K562 (cell line): ENCODE measurements around the gene IFITM2. TPM values are rescaled to one million over a fixed set of nuclear protein-coding genes. Genes with fewer than 3 reads are reported as not detected.

Source experiments
- ATAC-seq: fragments of 200-7000 bp; cut with Tn5 transposase; 3 replicates; pipeline ENCODE4 v1.9.1; 2020; ENCODE audit warnings: moderate library complexity
- BruUV-seq: library from RNA; stranded (reverse); fragments of 400-500 nt; replicated peaks from 2 replicates; lab custom pipeline; 2021; lab: Mats Ljungman, UMichigan
- CTCF ChIA-PET: fragments of 300-600 bp; formaldehyde crosslinking; extraction: SDS; loops from one replicate; lab custom pipeline; 2021; ENCODE audit warnings: low intra/inter-chr PET ratio; lab: Yijun Ruan, JAX
- POLR2A ChIA-PET: fragments of 300-600, 350-650 bp; sonication (Branson Sonifier 250); formaldehyde crosslinking; extraction: SDS; loops from one replicate; lab custom pipeline; 2021; ENCODE audit warnings: antibody characterized with exemption, inconsistent platforms; lab: Yijun Ruan, JAX
- DNase-seq, 4 experiments: peaks; one replicate each; pipeline versions ENCODE4 v3.0.0 to v3.0.0-alpha.2; 2011 to 2018; ENCODE audit warnings: low spot score in 3 of 4, mixed read lengths in 3 of 4; ENCODE audit errors: extremely low read depth in 1 of 4
- FAIRE-seq: peaks from 2 replicates; lab custom pipeline; 2011; peaks lifted over from hg19 to GRCh38; lab: Jason Lieb, UNC
- H2AFZ ChIP-seq: 2 replicates; pipeline ENCODE4 v1.6.0; 2011; ENCODE audit warnings: low read depth, low read length, control low read depth, inconsistent platforms
- H3K27ac ChIP-seq: fragments of 200-600 bp; 3 replicates; pipeline ENCODE4 v1.8.0; 2011; ENCODE audit warnings: low read depth, mild to moderate bottlenecking, control low read depth, inconsistent platforms, low read length, moderate library complexity, mixed read lengths; ENCODE audit errors: extremely low read depth
- H3K27me3 ChIP-seq, 2 experiments: fragments of 300-600 bp in 1 of 2; 2 replicates in 1 of 2; 3 replicates in 1 of 2; pipeline versions ENCODE4 v1.6.0 to v1.8.0; 2011; ENCODE audit warnings: inconsistent platforms in 2 of 2, low read length in 2 of 2, mild to moderate bottlenecking in 1 of 2, mixed read lengths in 1 of 2, moderate library complexity in 1 of 2; ENCODE audit not compliant: control insufficient read depth in 2 of 2, insufficient read depth in 2 of 2
- H3K36me3 ChIP-seq: fragments of 300-600 bp; 3 replicates; pipeline ENCODE4 v1.8.0; 2011; ENCODE audit warnings: mild to moderate bottlenecking, low read length, inconsistent platforms; ENCODE audit not compliant: control insufficient read depth, insufficient read depth
- H3K4me1 ChIP-seq, 2 experiments: fragments of 200-600 bp in 1 of 2; replicated peaks in 1 of 2; 2 replicates in 1 of 2; 3 replicates in 1 of 2; pipeline versions ENCODE4 v1.5.1 to v1.8.0; 2011; ENCODE audit warnings: inconsistent platforms in 2 of 2, low read length in 2 of 2, mild to moderate bottlenecking in 1 of 2, mixed read lengths in 1 of 2, moderate library complexity in 1 of 2; ENCODE audit not compliant: control insufficient read depth in 2 of 2, insufficient read depth in 2 of 2
- H3K4me2 ChIP-seq: 2 replicates; pipeline ENCODE4 v1.6.1; 2011; ENCODE audit warnings: low read length, control low read depth, inconsistent platforms, mixed read lengths; ENCODE audit not compliant: insufficient read depth
- H3K4me3 ChIP-seq: fragments of 200-600 bp; sonication (generic), shearing (Covaris generic); 2 replicates; pipeline ENCODE4 v1.5.1; 2016; ENCODE audit warnings: control low read depth, inconsistent platforms
- H3K79me2 ChIP-seq: fragments of 200-600 bp; 3 replicates; pipeline ENCODE4 v1.8.0; 2011; ENCODE audit warnings: low read length, inconsistent platforms; ENCODE audit not compliant: control insufficient read depth, insufficient read depth
- H3K9ac ChIP-seq, 2 experiments: 2 replicates each; pipeline versions ENCODE4 v1.6.0 to v1.6.1; 2011; ENCODE audit warnings: low read depth in 2 of 2, low read length in 2 of 2, control low read depth in 1 of 2, inconsistent platforms in 1 of 2, mild to moderate bottlenecking in 1 of 2, mixed read lengths in 1 of 2; ENCODE audit not compliant: insufficient read depth in 1 of 2
- H3K9me1 ChIP-seq: one replicate; pipeline ENCODE4 v1.6.0; 2011; ENCODE audit warnings: inconsistent platforms, mild to moderate bottlenecking, low read length, moderate library complexity; ENCODE audit not compliant: control insufficient read depth, insufficient read depth
- H3K9me3 ChIP-seq: replicated peaks from 2 replicates; pipeline ENCODE4 v1.5.1; 2011; ENCODE audit warnings: low read depth, low read length, inconsistent platforms; ENCODE audit not compliant: control insufficient read depth, insufficient read depth
- H4K20me1 ChIP-seq: replicated peaks from 2 replicates; pipeline ENCODE4 v1.6.1; 2011; ENCODE audit warnings: low read length, inconsistent platforms, mixed read lengths; ENCODE audit not compliant: control insufficient read depth, insufficient read depth
- HNRNPH1 ChIP-seq: fragments of 200-400 bp; formaldehyde crosslinking; optimal IDR thresholded peaks from 2 replicates; pipeline ENCODE3; 2017; ENCODE audit warnings: low read depth, mild to moderate bottlenecking, low read length, moderate library complexity
- NCOA1 ChIP-seq: fragments of 450-650 bp; IDR thresholded peaks from 2 replicates; pipeline ENCODE4 v1.6.1; 2016; ENCODE audit warnings: low read depth
- ZNF197 ChIP-seq: fragments of 200-800 bp; sonication (Bioruptor generic); IDR thresholded peaks from 2 replicates; pipeline ENCODE4 v1.6.1; 2016; ENCODE audit warnings: low read depth, missing genetic modification characterization, missing compliant biosample characterization
- ZNF644 ChIP-seq: fragments of 200-800 bp; sonication (Bioruptor generic); IDR thresholded peaks from 2 replicates; pipeline ENCODE4 v1.6.1; 2016; ENCODE audit warnings: low read depth, missing genetic modification characterization, missing compliant biosample characterization
- WGBS: fragments of 100-300 bp; shearing (Covaris generic); methylation state at CpG from one replicate; pipeline ENCODE4 v1.1.6; 2016; ENCODE audit warnings: low coverage, mixed read lengths; ENCODE audit not compliant: insufficient coverage; ENCODE audit errors: missing lambda C conversion rate; 5-methylcytosine and 5-hydroxymethylcytosine counted together
- in situ Hi-C: fragments of 300-500 bp; cut with MboI; formaldehyde crosslinking; loops from 4 replicates; pipeline ENCODE4 v1.15.0; 2018; ENCODE audit warnings: inconsistent platforms, mixed read lengths
- intact Hi-C: fragments of 100-400 bp; cut with micrococcal nuclease; formaldehyde crosslinking; loops from 2 replicates; pipeline ENCODE4 v1.14.2; 2022
- polyA plus RNA-seq, 8 experiments: library from polyadenylated mRNA; depleted of rRNA in 4 of 8; stranded (reverse) in 5 of 8; unstranded in 3 of 8; fragments of >200 nt; fragmentation: Nextera tagmentation in 2 of 8; fragmentation: Illumina TruSeq in 1 of 8; extraction: Ambion mirVana in 2 of 8; extraction: Trizol in 1 of 8; gene quantifications; 2 replicates each; pipeline versions ENCODE4 v1.2.1 to v1.2.3, GENCODE V29; 2011 to 2014; ENCODE audit warnings: inconsistent platforms in 1 of 8, missing spikeins in 1 of 8
- total RNA-seq, 7 experiments: library from RNA; depleted of rRNA in 6 of 7; stranded (reverse); fragments of >200 nt in 6 of 7; fragmentation: Illumina TruSeq in 2 of 7; extraction: Trizol in 2 of 7; gene quantifications; 2 replicates each; pipeline versions ENCODE4 v1.2.1 to v1.2.3, GENCODE V29; 2011 to 2021; ENCODE audit warnings: low replicate concordance in 1 of 7
- TF ChIP-seq, protein P1 (sequence below): fragments of 200-600 bp; sonication (generic); IDR thresholded peaks from one replicate; pipeline ENCODE4 v1.6.1; 2012; ENCODE audit warnings: mild to moderate bottlenecking, low read depth, low read length, inconsistent platforms
- TF ChIP-seq, protein P2 (sequence below): fragments of 250-450 bp; sonication (Bioruptor Pico); IDR thresholded peaks from 2 replicates; pipeline ENCODE4 v1.9.0; 2021; ENCODE audit warnings: mild to moderate bottlenecking, inconsistent platforms

IFITM2 gene
- total and polyA plus RNA-seq, 9 of the 15 experiments (the other 6 are each of a cell fraction or from before 2014, with no cell fraction given): 52.8 to 4,872 (median 356) TPM

DNA sequence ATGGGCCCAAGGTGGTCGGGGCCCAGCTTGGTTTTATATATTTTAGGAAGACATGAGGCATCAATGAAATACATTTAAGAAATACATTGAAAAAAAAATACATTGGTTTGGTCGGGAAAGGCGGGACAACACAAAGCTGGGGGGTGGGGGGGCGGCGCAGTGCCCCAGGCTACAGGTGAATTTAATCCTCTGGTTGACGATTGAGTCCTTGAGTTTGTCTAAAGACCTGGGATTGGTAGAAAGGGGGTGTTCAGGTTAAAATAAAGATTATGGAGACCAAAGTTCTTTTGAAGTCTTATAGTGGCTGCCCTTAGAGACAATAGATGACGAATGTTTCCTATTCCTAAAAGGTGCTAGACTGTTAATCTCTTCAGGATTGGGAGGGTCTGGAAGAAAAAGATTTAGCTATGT, 9.3 kb downstream of the IFITM2 start:
- Histone ChIP-seq H3K79me2 (peaks cover 80% of the 10 kb centered on the region), H3K4me3 (peak overlapping the region; percentile 69), H2AFZ (no peak overlapping the region), H4K20me1 (peaks cover 5% of the 10 kb centered on the region; the same call in 1 of the 2 replicates), H3K36me3 (peaks cover 29% of the 10 kb centered on the region; the same call in 1 of the 3 replicates), H3K4me1 (peaks cover 23 to 52% of the 10 kb centered on the region in 2 experiments), H3K9ac (peak overlapping the region; percentile 82 to 98; a peak in 3 of 4 replicates), H3K27ac (peak overlapping the region; percentile 87), H3K27me3 (no peaks in the 10 kb centered on the region), H3K9me1 (no peaks in the 10 kb centered on the region), H3K9me3 (no peaks in the 10 kb centered on the region), H3K4me2 (peak overlapping the region; percentile 95)
- intact Hi-C loops (loop anchor here (2.0 kb wide), 1 partner anchor 38 kb away; no protein-coding TSS in a partner anchor), in situ Hi-C loops (no loop called here)
- no TSS peak for BruUV-seq
- DNase-seq (no peak), FAIRE-seq (no peak), ATAC-seq (no peak)
- CTCF ChIA-PET: interaction anchor here (0.6 kb wide), 1 partner anchor 408 kb away, joined by 3 read pairs; no protein-coding TSS in a partner anchor
- POLR2A ChIA-PET: interaction anchor here (0.6 to 2.0 kb wide), 13 partner anchors 8 to 134 kb away, joined by 3 to 10 read pairs (median 4); partner anchors contain the start of genes BET1L, IFITM2 and RIC8A
- 16% methylated on average over 7 of the region's 7 CpGs for WGBS
- TF ChIP-seq HNRNPH1 (no peak), ZNF197 (CRISPR knock-in tag) (no peak), NCOA1 (0 out of 2 replicates have a peak, but pooled peaks have one; percentile 3), ZNF644 (tag) (no peak)
- TF ChIP-seq, protein P1, sequence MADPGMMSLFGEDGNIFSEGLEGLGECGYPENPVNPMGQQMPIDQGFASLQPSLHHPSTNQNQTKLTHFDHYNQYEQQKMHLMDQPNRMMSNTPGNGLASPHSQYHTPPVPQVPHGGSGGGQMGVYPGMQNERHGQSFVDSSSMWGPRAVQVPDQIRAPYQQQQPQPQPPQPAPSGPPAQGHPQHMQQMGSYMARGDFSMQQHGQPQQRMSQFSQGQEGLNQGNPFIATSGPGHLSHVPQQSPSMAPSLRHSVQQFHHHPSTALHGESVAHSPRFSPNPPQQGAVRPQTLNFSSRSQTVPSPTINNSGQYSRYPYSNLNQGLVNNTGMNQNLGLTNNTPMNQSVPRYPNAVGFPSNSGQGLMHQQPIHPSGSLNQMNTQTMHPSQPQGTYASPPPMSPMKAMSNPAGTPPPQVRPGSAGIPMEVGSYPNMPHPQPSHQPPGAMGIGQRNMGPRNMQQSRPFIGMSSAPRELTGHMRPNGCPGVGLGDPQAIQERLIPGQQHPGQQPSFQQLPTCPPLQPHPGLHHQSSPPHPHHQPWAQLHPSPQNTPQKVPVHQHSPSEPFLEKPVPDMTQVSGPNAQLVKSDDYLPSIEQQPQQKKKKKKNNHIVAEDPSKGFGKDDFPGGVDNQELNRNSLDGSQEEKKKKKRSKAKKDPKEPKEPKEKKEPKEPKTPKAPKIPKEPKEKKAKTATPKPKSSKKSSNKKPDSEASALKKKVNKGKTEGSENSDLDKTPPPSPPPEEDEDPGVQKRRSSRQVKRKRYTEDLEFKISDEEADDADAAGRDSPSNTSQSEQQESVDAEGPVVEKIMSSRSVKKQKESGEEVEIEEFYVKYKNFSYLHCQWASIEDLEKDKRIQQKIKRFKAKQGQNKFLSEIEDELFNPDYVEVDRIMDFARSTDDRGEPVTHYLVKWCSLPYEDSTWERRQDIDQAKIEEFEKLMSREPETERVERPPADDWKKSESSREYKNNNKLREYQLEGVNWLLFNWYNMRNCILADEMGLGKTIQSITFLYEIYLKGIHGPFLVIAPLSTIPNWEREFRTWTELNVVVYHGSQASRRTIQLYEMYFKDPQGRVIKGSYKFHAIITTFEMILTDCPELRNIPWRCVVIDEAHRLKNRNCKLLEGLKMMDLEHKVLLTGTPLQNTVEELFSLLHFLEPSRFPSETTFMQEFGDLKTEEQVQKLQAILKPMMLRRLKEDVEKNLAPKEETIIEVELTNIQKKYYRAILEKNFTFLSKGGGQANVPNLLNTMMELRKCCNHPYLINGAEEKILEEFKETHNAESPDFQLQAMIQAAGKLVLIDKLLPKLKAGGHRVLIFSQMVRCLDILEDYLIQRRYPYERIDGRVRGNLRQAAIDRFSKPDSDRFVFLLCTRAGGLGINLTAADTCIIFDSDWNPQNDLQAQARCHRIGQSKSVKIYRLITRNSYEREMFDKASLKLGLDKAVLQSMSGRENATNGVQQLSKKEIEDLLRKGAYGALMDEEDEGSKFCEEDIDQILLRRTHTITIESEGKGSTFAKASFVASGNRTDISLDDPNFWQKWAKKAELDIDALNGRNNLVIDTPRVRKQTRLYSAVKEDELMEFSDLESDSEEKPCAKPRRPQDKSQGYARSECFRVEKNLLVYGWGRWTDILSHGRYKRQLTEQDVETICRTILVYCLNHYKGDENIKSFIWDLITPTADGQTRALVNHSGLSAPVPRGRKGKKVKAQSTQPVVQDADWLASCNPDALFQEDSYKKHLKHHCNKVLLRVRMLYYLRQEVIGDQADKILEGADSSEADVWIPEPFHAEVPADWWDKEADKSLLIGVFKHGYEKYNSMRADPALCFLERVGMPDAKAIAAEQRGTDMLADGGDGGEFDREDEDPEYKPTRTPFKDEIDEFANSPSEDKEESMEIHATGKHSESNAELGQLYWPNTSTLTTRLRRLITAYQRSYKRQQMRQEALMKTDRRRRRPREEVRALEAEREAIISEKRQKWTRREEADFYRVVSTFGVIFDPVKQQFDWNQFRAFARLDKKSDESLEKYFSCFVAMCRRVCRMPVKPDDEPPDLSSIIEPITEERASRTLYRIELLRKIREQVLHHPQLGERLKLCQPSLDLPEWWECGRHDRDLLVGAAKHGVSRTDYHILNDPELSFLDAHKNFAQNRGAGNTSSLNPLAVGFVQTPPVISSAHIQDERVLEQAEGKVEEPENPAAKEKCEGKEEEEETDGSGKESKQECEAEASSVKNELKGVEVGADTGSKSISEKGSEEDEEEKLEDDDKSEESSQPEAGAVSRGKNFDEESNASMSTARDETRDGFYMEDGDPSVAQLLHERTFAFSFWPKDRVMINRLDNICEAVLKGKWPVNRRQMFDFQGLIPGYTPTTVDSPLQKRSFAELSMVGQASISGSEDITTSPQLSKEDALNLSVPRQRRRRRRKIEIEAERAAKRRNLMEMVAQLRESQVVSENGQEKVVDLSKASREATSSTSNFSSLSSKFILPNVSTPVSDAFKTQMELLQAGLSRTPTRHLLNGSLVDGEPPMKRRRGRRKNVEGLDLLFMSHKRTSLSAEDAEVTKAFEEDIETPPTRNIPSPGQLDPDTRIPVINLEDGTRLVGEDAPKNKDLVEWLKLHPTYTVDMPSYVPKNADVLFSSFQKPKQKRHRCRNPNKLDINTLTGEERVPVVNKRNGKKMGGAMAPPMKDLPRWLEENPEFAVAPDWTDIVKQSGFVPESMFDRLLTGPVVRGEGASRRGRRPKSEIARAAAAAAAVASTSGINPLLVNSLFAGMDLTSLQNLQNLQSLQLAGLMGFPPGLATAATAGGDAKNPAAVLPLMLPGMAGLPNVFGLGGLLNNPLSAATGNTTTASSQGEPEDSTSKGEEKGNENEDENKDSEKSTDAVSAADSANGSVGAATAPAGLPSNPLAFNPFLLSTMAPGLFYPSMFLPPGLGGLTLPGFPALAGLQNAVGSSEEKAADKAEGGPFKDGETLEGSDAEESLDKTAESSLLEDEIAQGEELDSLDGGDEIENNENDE: no peak
- TF ChIP-seq, protein P2, sequence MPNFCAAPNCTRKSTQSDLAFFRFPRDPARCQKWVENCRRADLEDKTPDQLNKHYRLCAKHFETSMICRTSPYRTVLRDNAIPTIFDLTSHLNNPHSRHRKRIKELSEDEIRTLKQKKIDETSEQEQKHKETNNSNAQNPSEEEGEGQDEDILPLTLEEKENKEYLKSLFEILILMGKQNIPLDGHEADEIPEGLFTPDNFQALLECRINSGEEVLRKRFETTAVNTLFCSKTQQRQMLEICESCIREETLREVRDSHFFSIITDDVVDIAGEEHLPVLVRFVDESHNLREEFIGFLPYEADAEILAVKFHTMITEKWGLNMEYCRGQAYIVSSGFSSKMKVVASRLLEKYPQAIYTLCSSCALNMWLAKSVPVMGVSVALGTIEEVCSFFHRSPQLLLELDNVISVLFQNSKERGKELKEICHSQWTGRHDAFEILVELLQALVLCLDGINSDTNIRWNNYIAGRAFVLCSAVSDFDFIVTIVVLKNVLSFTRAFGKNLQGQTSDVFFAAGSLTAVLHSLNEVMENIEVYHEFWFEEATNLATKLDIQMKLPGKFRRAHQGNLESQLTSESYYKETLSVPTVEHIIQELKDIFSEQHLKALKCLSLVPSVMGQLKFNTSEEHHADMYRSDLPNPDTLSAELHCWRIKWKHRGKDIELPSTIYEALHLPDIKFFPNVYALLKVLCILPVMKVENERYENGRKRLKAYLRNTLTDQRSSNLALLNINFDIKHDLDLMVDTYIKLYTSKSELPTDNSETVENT (CRISPR knock-in tag): no peak
